GM10248 (cell line): ENCODE measurements around the gene PKN3.

ENCODE experiments used
- CTCF ChIA-PET: fragments of 300-600 bp; sonication (Branson Sonifier 250); formaldehyde crosslinking; extraction: SDS; loops from one replicate; lab custom pipeline; 2021; ENCODE audit warnings: antibody characterized with exemption; lab: Yijun Ruan, JAX
- POLR2A ChIA-PET: fragments of 350-650 bp; sonication (Branson Sonifier 250); formaldehyde crosslinking; extraction: SDS; loops from one replicate; lab custom pipeline; 2020; ENCODE audit warnings: antibody characterized with exemption; lab: Yijun Ruan, JAX
- DNase-seq: peaks from one replicate; pipeline ENCODE4 v3.0.0; 2012; ENCODE audit errors: extremely low spot score
- TF ChIP-seq, protein P1 (sequence below): IDR thresholded peaks from 2 replicates; pipeline ENCODE4 v1.5.1; 2012; ENCODE audit warnings: mild to moderate bottlenecking, low read depth; ENCODE audit errors: extremely low read depth, missing control alignments, control extremely low read depth

Gene PKN3

GRCh38 chr9:128669786-128670185 is 32.5 kb upstream of the PKN3 start:
- POLR2A ChIA-PET = no interaction called here

DNA sequence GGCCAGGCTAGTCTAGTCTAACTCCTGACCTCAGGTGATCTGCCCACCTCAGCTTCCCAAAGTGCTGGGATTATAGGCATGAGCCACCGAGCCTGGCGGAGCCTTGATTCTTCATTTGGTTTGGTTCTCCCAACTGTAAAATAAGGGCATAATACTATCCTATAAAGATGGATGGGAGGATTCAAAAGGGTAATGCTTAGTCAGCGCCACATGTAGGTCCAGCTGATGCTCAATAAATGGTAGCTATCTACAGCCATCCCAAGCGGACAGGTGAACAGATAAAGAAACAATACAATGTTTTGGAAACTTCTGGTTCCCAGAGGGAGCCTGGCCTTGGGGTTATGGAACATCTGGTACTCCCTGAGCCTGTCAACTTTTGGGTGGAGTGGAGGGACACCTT is 26.9 kb upstream of the PKN3 start:
- TF ChIP-seq, protein P1, sequence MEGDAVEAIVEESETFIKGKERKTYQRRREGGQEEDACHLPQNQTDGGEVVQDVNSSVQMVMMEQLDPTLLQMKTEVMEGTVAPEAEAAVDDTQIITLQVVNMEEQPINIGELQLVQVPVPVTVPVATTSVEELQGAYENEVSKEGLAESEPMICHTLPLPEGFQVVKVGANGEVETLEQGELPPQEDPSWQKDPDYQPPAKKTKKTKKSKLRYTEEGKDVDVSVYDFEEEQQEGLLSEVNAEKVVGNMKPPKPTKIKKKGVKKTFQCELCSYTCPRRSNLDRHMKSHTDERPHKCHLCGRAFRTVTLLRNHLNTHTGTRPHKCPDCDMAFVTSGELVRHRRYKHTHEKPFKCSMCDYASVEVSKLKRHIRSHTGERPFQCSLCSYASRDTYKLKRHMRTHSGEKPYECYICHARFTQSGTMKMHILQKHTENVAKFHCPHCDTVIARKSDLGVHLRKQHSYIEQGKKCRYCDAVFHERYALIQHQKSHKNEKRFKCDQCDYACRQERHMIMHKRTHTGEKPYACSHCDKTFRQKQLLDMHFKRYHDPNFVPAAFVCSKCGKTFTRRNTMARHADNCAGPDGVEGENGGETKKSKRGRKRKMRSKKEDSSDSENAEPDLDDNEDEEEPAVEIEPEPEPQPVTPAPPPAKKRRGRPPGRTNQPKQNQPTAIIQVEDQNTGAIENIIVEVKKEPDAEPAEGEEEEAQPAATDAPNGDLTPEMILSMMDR = no peak
- ChIA-PET CTCF (interaction anchor here (1.1 to 2.9 kb wide), 4 partner anchors 8 to 27 kb away, joined by 3 to 8 read pairs (median 4); partner anchors contain the start of gene PKN3), POLR2A (no interaction called here)
- DNase-seq = peak; percentile 4

More at GRCh38 chr9:128669786-128670185, 32.5 kb upstream of the PKN3 start:
- DNase-seq = no peak
- CTCF ChIA-PET = interaction anchor here (1.1 kb wide), 1 partner anchor 17 kb away, joined by 4 read pairs; no protein-coding TSS in a partner anchor
- TF ChIP-seq, protein P1 = no peak

DNA sequence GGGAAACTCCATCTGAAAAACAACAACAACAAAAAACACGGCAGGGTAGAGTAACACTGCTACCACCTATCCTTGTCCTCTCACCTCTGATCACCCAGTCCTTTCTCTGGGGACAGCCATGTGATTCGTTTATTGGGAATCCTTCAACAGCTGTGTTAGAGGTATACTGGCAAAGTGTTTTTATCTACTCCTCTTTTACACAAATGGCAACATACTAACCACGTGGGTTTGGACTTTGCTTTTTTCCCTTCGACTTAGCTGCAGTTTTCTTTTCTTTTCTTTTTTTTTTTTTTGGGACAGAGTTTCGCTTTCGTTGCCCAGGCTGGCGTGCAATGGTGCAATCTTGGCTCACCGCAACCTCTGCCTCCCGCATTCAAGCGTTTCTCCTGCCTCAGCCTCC is 24.5 kb upstream of the PKN3 start:
- DNase-seq = no peak
- ChIA-PET CTCF (interaction anchor here (1.1 to 2.9 kb wide), 2 partner anchors 20 to 24 kb away, joined by 3 to 8 read pairs; partner anchors contain the start of gene PKN3), POLR2A (interaction anchor here (1.0 kb wide), 1 partner anchor 125 kb away, joined by 3 read pairs; the partner anchor contains the start of gene SPTAN1)
- TF ChIP-seq, protein P1 = no peak

- DNase-seq = peak; percentile 54
- CTCF ChIA-PET = interaction anchor here (0.7 to 2.1 kb wide), 3 partner anchors 14 to 50 kb away, joined by 3 to 9 read pairs (median 3); partner anchors contain the start of gene PKN3
- POLR2A ChIA-PET = interaction anchor here (0.7 to 2.5 kb wide), 6 partner anchors 10 to 389 kb away, joined by 3 to 12 read pairs (median 5); partner anchors contain the start of gene SPTAN1
- TF ChIP-seq, protein P1 = no peak
Measured at GRCh38 chr9:128683340-128684064, 18.8 kb upstream of the PKN3 start.

DNA sequence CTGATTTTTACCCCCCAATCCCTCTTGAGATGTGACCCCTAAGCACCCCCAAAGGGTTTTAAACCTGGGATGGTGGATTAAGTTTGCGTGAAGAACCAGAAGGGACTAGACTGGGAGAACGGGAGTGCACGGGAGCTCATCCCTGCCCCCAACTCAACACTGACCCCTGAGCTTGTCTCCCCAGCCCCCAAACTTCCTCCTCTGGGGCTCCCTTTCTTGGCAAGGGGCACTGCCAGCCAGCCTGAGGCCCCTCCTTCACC is 18.3 kb upstream of the PKN3 start:
- no peak for DNase-seq
- TF ChIP-seq, protein P1 = no peak
- ChIA-PET POLR2A (interaction anchor here (0.6 to 2.5 kb wide), 4 partner anchors 11 to 132 kb away, joined by 3 to 12 read pairs (median 4); partner anchors contain the start of gene SPTAN1), CTCF (interaction anchor here (1.5 to 2.1 kb wide), 2 partner anchors 13 to 18 kb away, joined by 3 to 9 read pairs; partner anchors contain the start of gene PKN3)

DNA sequence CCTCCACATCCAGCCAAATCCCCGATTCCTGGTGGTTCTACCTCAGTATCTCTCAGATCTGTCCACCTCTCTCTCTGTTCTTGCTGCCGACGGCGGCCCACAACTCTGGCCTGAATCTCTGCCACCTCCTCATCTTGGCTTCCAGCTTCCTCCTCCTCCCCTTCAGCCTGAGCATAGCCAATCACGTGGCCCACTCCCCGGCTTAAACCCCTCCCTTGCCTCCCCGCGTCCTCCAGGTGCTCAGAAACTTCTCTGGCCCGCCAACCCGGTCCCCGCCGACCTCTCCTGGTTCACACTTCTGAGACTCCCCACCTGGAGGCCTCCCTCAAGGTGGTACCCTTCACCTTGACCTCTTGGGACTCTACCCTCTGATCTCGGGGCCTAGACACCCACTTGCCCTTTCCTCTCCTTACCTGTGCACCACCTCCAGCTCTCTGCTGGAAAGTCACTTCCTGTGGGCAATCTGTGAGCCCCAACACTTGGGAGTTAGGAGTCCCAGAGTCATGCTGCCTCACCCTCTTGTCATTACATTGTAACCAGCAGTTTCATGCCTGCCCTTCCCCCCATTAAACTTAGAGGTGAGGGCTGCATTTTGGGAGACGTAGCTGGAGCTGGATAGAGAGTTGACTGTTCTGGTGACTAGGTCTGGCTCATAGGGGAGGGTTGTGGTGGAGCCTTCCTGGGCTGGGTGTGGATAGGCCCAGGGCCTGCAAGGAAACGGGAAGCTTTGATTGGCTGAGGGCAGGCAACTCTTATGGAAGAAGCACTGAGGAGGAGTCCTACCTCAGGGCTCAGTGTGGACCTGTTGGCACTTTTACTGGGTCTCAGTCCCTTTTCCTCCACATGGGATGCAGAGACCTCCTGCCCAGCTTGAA is 17.7 kb upstream of the PKN3 start:
- ChIA-PET POLR2A (interaction anchor here (0.6 to 2.5 kb wide), 5 partner anchors 11 to 132 kb away, joined by 3 to 12 read pairs (median 3); partner anchors contain the start of gene SPTAN1), CTCF (interaction anchor here (1.1 to 2.1 kb wide), 5 partner anchors 10 to 246 kb away, joined by 3 to 9 read pairs (median 4); partner anchors contain the start of gene PKN3)
- TF ChIP-seq, protein P1 = no peak
- peak; percentile 88 for DNase-seq
